Endothelial cell of umbilical vein (primary cell): ENCODE measurements around the gene ARHGAP15. TPM values are rescaled to one million over a fixed set of nuclear protein-coding genes. Genes with fewer than 3 reads are reported as not detected.

Source experiments
- BruUV-seq: library from RNA; stranded (reverse); fragments of 400-500 nt; replicated peaks from 2 replicates; lab custom pipeline; 2021; lab: Mats Ljungman, UMichigan
- CTCF ChIA-PET: fragments of 300-600, 350-600 bp; sonication (Branson Sonifier 250); formaldehyde crosslinking; loops from one replicate; lab custom pipeline; 2021; ENCODE audit warnings: antibody characterized with exemption, inconsistent platforms; lab: Charles Lee
- POLR2A ChIA-PET: fragments of 300-600, 350-600 bp; sonication (Branson Sonifier 250); formaldehyde crosslinking; loops from one replicate; lab custom pipeline; 2021; ENCODE audit warnings: antibody characterized with exemption, inconsistent platforms; lab: Charles Lee
- DNase-seq: peaks from one replicate; pipeline ENCODE4 v3.0.0-alpha.2; 2011; ENCODE audit warnings: low read depth, low spot score
- FAIRE-seq: peaks from 2 replicates; lab custom pipeline; 2011; peaks lifted over from hg19 to GRCh38; lab: Jason Lieb, UNC
- H2AFZ ChIP-seq: 2 replicates; pipeline ENCODE4 v1.6.0; 2012; ENCODE audit warnings: low read depth, low read length, control low read depth, inconsistent platforms
- H3K27ac ChIP-seq: 2 replicates; pipeline ENCODE4 v1.5.1; 2011; ENCODE audit warnings: low read depth, mild to moderate bottlenecking, control low read depth, low read length, moderate library complexity; ENCODE audit not compliant: insufficient read depth
- H3K27me3 ChIP-seq, 2 experiments: 2 replicates each; pipeline versions ENCODE4 v1.6.0 to v1.6.1; 2011; ENCODE audit warnings: low read length in 2 of 2, mixed read lengths in 1 of 2; ENCODE audit not compliant: control insufficient read depth in 2 of 2, insufficient read depth in 2 of 2
- H3K36me3 ChIP-seq, 2 experiments: 2 replicates in 1 of 2; 3 replicates in 1 of 2; pipeline ENCODE4 v1.5.1; 2011; ENCODE audit warnings: low read length in 2 of 2, mild to moderate bottlenecking in 1 of 2, moderate library complexity in 1 of 2; ENCODE audit not compliant: control insufficient read depth in 2 of 2, insufficient read depth in 2 of 2; ENCODE audit errors: extremely low read depth in 1 of 2
- H3K4me1 ChIP-seq: 3 replicates; pipeline ENCODE4 v1.5.1; 2011; ENCODE audit warnings: mild to moderate bottlenecking, low read length; ENCODE audit not compliant: control insufficient read depth, insufficient read depth; ENCODE audit errors: extremely low read depth
- H3K4me2 ChIP-seq: 2 replicates; pipeline ENCODE4 v1.6.1; 2011; ENCODE audit warnings: low read length, control low read depth, mixed read lengths; ENCODE audit not compliant: insufficient read depth
- H3K4me3 ChIP-seq, 3 experiments: fragments of 200-600 bp in 1 of 3; sonication (generic), shearing (Covaris generic) in 1 of 3; replicated peaks in 1 of 3; 2 replicates each; pipeline ENCODE4 v1.5.1; 2011 to 2016; ENCODE audit warnings: control low read depth in 3 of 3, low read length in 3 of 3, mild to moderate bottlenecking in 2 of 3, inconsistent platforms in 1 of 3, low read depth in 1 of 3, moderate library complexity in 1 of 3; ENCODE audit not compliant: insufficient read depth in 1 of 3
- H3K79me2 ChIP-seq: 2 replicates; pipeline ENCODE4 v1.6.0; 2012; ENCODE audit warnings: low read length, inconsistent platforms; ENCODE audit not compliant: control insufficient read depth, insufficient read depth
- H3K9ac ChIP-seq: replicated peaks from 2 replicates; pipeline ENCODE3; 2011; ENCODE audit warnings: low read length, control low read depth; ENCODE audit not compliant: insufficient read depth; ENCODE audit errors: extremely low read depth
- H3K9me1 ChIP-seq: replicated peaks from 3 replicates; pipeline ENCODE4 v1.6.0; 2011; ENCODE audit warnings: mild to moderate bottlenecking, low read length; ENCODE audit not compliant: control insufficient read depth, insufficient read depth; ENCODE audit errors: extremely low read depth
- H3K9me3 ChIP-seq: replicated peaks from 2 replicates; pipeline ENCODE4 v1.5.1; 2012; ENCODE audit warnings: low read length, inconsistent platforms; ENCODE audit not compliant: control insufficient read depth, insufficient read depth
- H4K20me1 ChIP-seq: replicated peaks from 2 replicates; pipeline ENCODE3; 2011; ENCODE audit warnings: mild to moderate bottlenecking, low read length; ENCODE audit not compliant: control insufficient read depth, insufficient read depth; ENCODE audit errors: extremely low read depth
- FOS ChIP-seq: IDR thresholded peaks from 2 replicates; pipeline ENCODE4 v1.6.1; 2011; ENCODE audit warnings: mild to moderate bottlenecking, low read length, moderate library complexity, borderline replicate concordance; ENCODE audit not compliant: insufficient read depth
- GATA2 ChIP-seq: IDR thresholded peaks from 2 replicates; pipeline ENCODE4 v1.7.0; 2011; ENCODE audit warnings: low read depth, mild to moderate bottlenecking, moderate library complexity, mixed read lengths, low read length; ENCODE audit not compliant: insufficient read length, insufficient read depth
- JUN ChIP-seq: IDR thresholded peaks from 2 replicates; pipeline ENCODE4 v1.6.1; 2011; ENCODE audit warnings: borderline replicate concordance, low read depth; ENCODE audit not compliant: insufficient read length, insufficient read depth
- MYC ChIP-seq: IDR thresholded peaks from one replicate; pipeline ENCODE4 v1.6.1; 2011; ENCODE audit warnings: mild to moderate bottlenecking, low read depth, low read length
- POLR2A ChIP-seq: IDR thresholded peaks from 2 replicates; pipeline ENCODE4 v1.6.1; 2012; ENCODE audit warnings: low read depth, mild to moderate bottlenecking, control low read depth, low read length
- POLR2AphosphoS5 ChIP-seq: IDR thresholded peaks from 2 replicates; pipeline ENCODE4 v1.6.1; 2012; ENCODE audit warnings: low read depth, mild to moderate bottlenecking, control low read depth, low read length, moderate library complexity; ENCODE audit not compliant: insufficient read depth
- dilution Hi-C: fragments of 300-500 bp; cut with MboI; formaldehyde crosslinking; loops from one replicate; pipeline ENCODE4 v1.15.0; 2019; ENCODE audit warnings: low sequenced_read_pairs; ENCODE audit not compliant: extremely low pct_ligation_motif_present
- intact Hi-C: fragments of 100-400 bp; cut with micrococcal nuclease; formaldehyde crosslinking; loops from one replicate; pipeline ENCODE4 v1.10.0; 2022
- polyA plus RNA-seq, 4 experiments: library from polyadenylated mRNA; depleted of rRNA in 3 of 4; stranded (reverse) in 3 of 4; unstranded in 1 of 4; fragments of >200 nt; gene quantifications; 2 replicates each; pipeline versions ENCODE4 v1.2.1 to v1.2.3, GENCODE V29; 2011 to 2012; ENCODE audit warnings: missing spikeins in 1 of 4
- total RNA-seq: library from RNA; stranded (reverse); gene quantifications from 2 replicates; pipeline ENCODE4 v1.2.3, GENCODE V29; 2021

Gene ARHGAP15
- total and polyA plus RNA-seq, 2 donors (not counting 3 experiments of a cell fraction or from before 2014, with no cell fraction given) = not detected

DNA sequence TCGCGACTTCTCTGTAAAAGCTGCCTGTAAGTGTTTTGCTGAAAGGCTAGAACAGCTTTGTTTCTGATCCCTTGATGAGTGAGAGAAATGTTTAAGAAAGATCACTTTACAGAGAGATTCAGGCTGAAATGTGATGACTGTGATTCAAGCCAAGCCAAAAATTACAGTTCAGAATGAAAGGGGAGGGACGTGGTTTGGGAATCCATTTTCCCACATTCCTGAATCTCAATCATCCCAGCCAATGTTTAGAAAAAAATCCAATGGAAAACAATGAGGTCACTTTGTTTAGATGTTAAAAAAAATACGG is 416.7 kb downstream of the ARHGAP15 start:
- TF ChIP-seq MYC (no peak), POLR2AphosphoS5 (no peak), POLR2A (no peak), GATA2 (no peak), JUN (no peak), FOS (no peak)
- POLR2A ChIA-PET = no interaction called here
- no TSS peak for BruUV-seq
- H3K4me3 ChIP-seq = no peak overlapping the region
- no peak overlapping the region for H3K9ac ChIP-seq
- H3K27me3 ChIP-seq = no peaks in the 10 kb centered on the region
- DNase-seq (no peak), FAIRE-seq (no peak)
- H3K4me2 ChIP-seq = no peak overlapping the region
- H3K36me3 ChIP-seq = no peaks in the 10 kb centered on the region
- no peaks in the 10 kb centered on the region for H3K4me1 ChIP-seq
- H3K79me2 ChIP-seq = no peaks in the 10 kb centered on the region
- dilution Hi-C loops (no loop called here), intact Hi-C loops (no loop called here)
- H3K27ac ChIP-seq = no peak overlapping the region
- no peaks in the 10 kb centered on the region for H3K9me1 ChIP-seq
- CTCF ChIA-PET = no interaction called here
- H4K20me1 ChIP-seq = no peaks in the 10 kb centered on the region
- no peaks in the 10 kb centered on the region for H3K9me3 ChIP-seq
- H2AFZ ChIP-seq = no peak overlapping the region

DNA sequence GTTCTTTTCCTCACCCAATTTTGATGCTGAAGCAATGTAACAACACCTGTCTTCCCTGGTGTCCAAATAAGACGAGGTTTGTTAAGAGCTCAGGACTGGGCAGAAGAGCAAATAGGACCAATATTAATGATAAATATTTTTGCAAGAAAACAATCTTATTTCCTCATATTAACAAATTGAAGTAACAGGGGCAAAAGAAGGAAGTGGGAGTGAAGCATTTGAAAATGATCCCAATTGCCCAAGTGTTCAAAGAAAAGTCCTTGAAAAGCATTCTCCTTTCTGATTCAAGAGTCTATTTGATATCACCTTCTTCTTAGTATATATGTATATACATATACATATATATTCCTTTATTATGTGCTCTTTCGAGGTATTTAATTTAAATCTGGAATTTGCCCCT is 418.8 kb downstream of the ARHGAP15 start:
- H3K27me3 ChIP-seq = no peaks in the 10 kb centered on the region
- FAIRE-seq (no peak), DNase-seq (no peak)
- no peak overlapping the region for H3K9ac ChIP-seq
- H3K79me2 ChIP-seq = no peaks in the 10 kb centered on the region
- intact Hi-C loops (no loop called here), dilution Hi-C loops (no loop called here)
- ChIA-PET POLR2A (no interaction called here), CTCF (no interaction called here)
- H3K9me3 ChIP-seq = no peaks in the 10 kb centered on the region
- no peaks in the 10 kb centered on the region for H3K36me3 ChIP-seq
- H3K4me3 ChIP-seq = no peak overlapping the region
- H3K4me2 ChIP-seq = no peak overlapping the region
- H3K9me1 ChIP-seq = no peaks in the 10 kb centered on the region
- H3K27ac ChIP-seq = no peak overlapping the region
- H2AFZ ChIP-seq = no peak overlapping the region
- TF ChIP-seq POLR2A = no peak
- BruUV-seq = no TSS peak
- H4K20me1 ChIP-seq = no peaks in the 10 kb centered on the region
- H3K4me1 ChIP-seq = no peaks in the 10 kb centered on the region
